ENCODE data around the gene ANAPC2.

ANAPC2 gene

GRCh38 chr9:137186385-137186784, 2.0 kb downstream of the ANAPC2 start:
- in situ Hi-C loops (cut with HindIII; ENCODE audit: low sequenced_read_pairs): no loop called here
- TF ChIP-seq CTCF (IDR thresholded peaks at IDR 0.05; ENCODE audit: low read depth, low read length, missing control alignments): no peak

GRCh38 chr9:137185921-137186320, 2.4 kb downstream of the ANAPC2 start:
- no peak for TF ChIP-seq CTCF (IDR thresholded peaks at IDR 0.05; ENCODE audit: low read depth, low read length, missing control alignments)
- no peak for DNase-seq (ENCODE audit: low read depth)
- no peak overlapping the region for H3K4me3 ChIP-seq (ENCODE audit: low read depth, low read length)
- in situ Hi-C loops (cut with HindIII; ENCODE audit: low sequenced_read_pairs): no loop called here

More at GRCh38 chr9:137186385-137186784, 2.0 kb downstream of the ANAPC2 start:
- H3K4me3 ChIP-seq (ENCODE audit: low read depth, low read length): no peak overlapping the region
- DNase-seq (ENCODE audit: low read depth): no peak

- in situ Hi-C loops (cut with HindIII; ENCODE audit: low sequenced_read_pairs): no loop called here
- H3K4me3 ChIP-seq (ENCODE audit: low read depth, low read length): no peak overlapping the region
- no peak for DNase-seq (ENCODE audit: low read depth)
- no peak for TF ChIP-seq CTCF (IDR thresholded peaks at IDR 0.05; ENCODE audit: low read depth, low read length, missing control alignments)
These were observed 3.3 kb downstream of the ANAPC2 start for GRCh38 chr9:137184881-137185660.

GRCh38 chr9:137183980-137184595, 4.3 kb downstream of the ANAPC2 start:
- H3K4me3 ChIP-seq (ENCODE audit: low read depth, low read length): no peak overlapping the region

GRCh38 chr9:137182836-137183235, 5.5 kb downstream of the ANAPC2 start:
- in situ Hi-C loops (cut with HindIII; ENCODE audit: low sequenced_read_pairs): no loop called here
- DNase-seq (ENCODE audit: low read depth): no peak
- H3K4me3 ChIP-seq (ENCODE audit: low read depth, low read length): no peak overlapping the region
- no peak for TF ChIP-seq CTCF (IDR thresholded peaks at IDR 0.05; ENCODE audit: low read depth, low read length, missing control alignments)

More at GRCh38 chr9:137183980-137184595, 4.3 kb downstream of the ANAPC2 start:
- in situ Hi-C loops (cut with HindIII; ENCODE audit: low sequenced_read_pairs): no loop called here
- DNase-seq (ENCODE audit: low read depth): no peak
- TF ChIP-seq CTCF (IDR thresholded peaks at IDR 0.05; ENCODE audit: low read depth, low read length, missing control alignments): no peak

GRCh38 chr9:137181680-137182079, 6.7 kb downstream of the ANAPC2 start:
- H3K4me3 ChIP-seq (ENCODE audit: low read depth, low read length): no peak overlapping the region
- in situ Hi-C loops (cut with HindIII; ENCODE audit: low sequenced_read_pairs): no loop called here
- DNase-seq (ENCODE audit: low read depth): no peak
- no peak for TF ChIP-seq CTCF (IDR thresholded peaks at IDR 0.05; ENCODE audit: low read depth, low read length, missing control alignments)
